Measurements from ENCODE around the gene PKP4. TPM values are rescaled to one million over a fixed set of nuclear protein-coding genes. Genes with fewer than 3 reads are reported as not detected.

Gene PKP4
- total and polyA plus RNA-seq, 9 of the 15 experiments (the other 6 are each of a cell fraction or from before 2014, with no cell fraction given): 24.6 to 99.1 (median 74.0) TPM

GRCh38 chr2:158495175-158495574, 38.4 kb downstream of the PKP4 start:
- H3K9me1 ChIP-seq (ENCODE audit: control insufficient read depth, insufficient read depth, low read length): peaks cover 4% of the 10 kb centered on the region
- in situ Hi-C loops (cut with MboI) (no loop called here), intact Hi-C loops (cut with micrococcal nuclease) (no loop called here)
- no peak for FAIRE-seq
- no TSS peak for BruUV-seq (replicated peaks)
- no peak overlapping the region for H3K4me3 ChIP-seq
- no peak overlapping the region for H2AFZ ChIP-seq (ENCODE audit: low read depth, low read length)
- 91% methylated on average over 5 of the region's 5 CpGs for WGBS (ENCODE audit: insufficient coverage, low coverage, missing lambda C conversion rate)
- peaks cover 88% of the 10 kb centered on the region for H3K79me2 ChIP-seq (ENCODE audit: control insufficient read depth, insufficient read depth, low read length)
- ChIA-PET CTCF (ENCODE audit: low intra/inter-chr PET ratio) (no interaction called here), POLR2A (no interaction called here)
- H3K9ac ChIP-seq (ENCODE audit: insufficient read depth in 1 of 2, low read depth in 2 of 2, low read length in 2 of 2): no peak overlapping the region
- H3K27me3 ChIP-seq (ENCODE audit: control insufficient read depth in 2 of 2, insufficient read depth in 2 of 2, low read length in 2 of 2): no peaks in the 10 kb centered on the region
- H3K4me1 ChIP-seq (replicated peaks in 1 of 2; ENCODE audit: control insufficient read depth in 2 of 2, insufficient read depth in 2 of 2, low read length in 2 of 2): peaks cover 5 to 17% of the 10 kb centered on the region in 2 experiments; a peak in 3 of 5 replicates
- no peak overlapping the region for H3K27ac ChIP-seq (ENCODE audit: extremely low read depth, low read depth, low read length)
- H4K20me1 ChIP-seq (replicated peaks; ENCODE audit: control insufficient read depth, insufficient read depth, low read length): peaks cover 11% of the 10 kb centered on the region
- no peak for ATAC-seq
- H3K9me3 ChIP-seq (replicated peaks; ENCODE audit: control insufficient read depth, insufficient read depth, low read depth, low read length): no peaks in the 10 kb centered on the region
- no peak for DNase-seq (ENCODE audit: extremely low read depth in 1 of 4, low spot score in 3 of 4)
- H3K4me2 ChIP-seq (ENCODE audit: insufficient read depth, low read length): no peak overlapping the region
- H3K36me3 ChIP-seq (ENCODE audit: control insufficient read depth, insufficient read depth, low read length): no peaks in the 10 kb centered on the region; the same call in 2 of the 3 replicates
- TF ChIP-seq ZNF133 (CRISPR knock-in tag; IDR thresholded peaks at IDR 0.05) (no peak), C11orf30 (IDR thresholded peaks at IDR 0.05; ENCODE audit: low read depth) (peak; percentile 45; the same call in 1 of the 2 replicates), ZNF280A (IDR thresholded peaks at IDR 0.05; ENCODE audit: low read depth, partially characterized antibody) (no peak), MAFG (tag; conservative IDR thresholded peaks at IDR 0.05) (peak; percentile 41; the same call in 1 of the 2 replicates), MAFK (IDR thresholded peaks at IDR 0.05; ENCODE audit: low read length) (peak; percentile 8; the same call in 1 of the 2 replicates), NFE2 (IDR thresholded peaks at IDR 0.05; ENCODE audit: low read depth) (0 out of 2 replicates have a peak, but pooled peaks have one; percentile 19), CREB3L1 (IDR thresholded peaks at IDR 0.05; ENCODE audit: borderline replicate concordance, low read depth) (no peak), ZNF316 (IDR thresholded peaks at IDR 0.05) (peak; percentile 82)
